Loucy (cell line): ENCODE data around the gene STRBP.

Experiments
- H2AFZ ChIP-seq: fragments of 200-600 bp; sonication (generic); 2 replicates; pipeline ENCODE4 v1.6.0; 2016; ENCODE audit warnings: antibody characterized with exemption, mild to moderate bottlenecking, low read length, moderate library complexity
- H3F3A ChIP-seq: fragments of 200-600 bp; 2 replicates; pipeline ENCODE4 v1.6.0; 2016; ENCODE audit warnings: antibody characterized with exemption, low read depth, mild to moderate bottlenecking
- H3K27me3 ChIP-seq: fragments of 200-600 bp; sonication (generic); 2 replicates; pipeline ENCODE4 v1.6.1; 2014; ENCODE audit warnings: low read length, mild to moderate bottlenecking; ENCODE audit not compliant: insufficient read depth, poor library complexity, severe bottlenecking
- H3K36me3 ChIP-seq: fragments of 200-600 bp; sonication (generic); 2 replicates; pipeline ENCODE4 v1.6.1; 2016; ENCODE audit warnings: low read length; ENCODE audit not compliant: insufficient read depth
- H3K4me1 ChIP-seq: fragments of 200-600 bp; sonication (generic); 2 replicates; pipeline ENCODE4 v1.5.1; 2014; ENCODE audit warnings: low read length, mild to moderate bottlenecking; ENCODE audit not compliant: insufficient read depth, poor library complexity, severe bottlenecking
- H3K4me2 ChIP-seq: fragments of 200-600 bp; sonication (generic); 2 replicates; pipeline ENCODE4 v1.6.0; 2014; ENCODE audit warnings: antibody characterized with exemption, low read length, low read depth, mild to moderate bottlenecking; ENCODE audit not compliant: poor library complexity, severe bottlenecking
- H3K4me3 ChIP-seq: fragments of 200-600 bp; sonication (generic); 2 replicates; pipeline ENCODE4 v1.5.1; 2014; ENCODE audit warnings: low read length, mild to moderate bottlenecking, mixed read lengths; ENCODE audit not compliant: poor library complexity, severe bottlenecking
- H3K79me2 ChIP-seq: fragments of 200-600 bp; sonication (generic); 2 replicates; pipeline ENCODE4 v1.6.1; 2014; ENCODE audit warnings: low read length; ENCODE audit not compliant: insufficient read depth
- H3K9ac ChIP-seq: fragments of 200-600 bp; sonication (generic); 2 replicates; pipeline ENCODE4 v1.6.0; 2014; ENCODE audit warnings: mild to moderate bottlenecking, low read depth, low read length, moderate library complexity; ENCODE audit not compliant: poor library complexity, severe bottlenecking
- H3K9me2 ChIP-seq: fragments of 200-600 bp; sonication (generic); replicated peaks from 2 replicates; pipeline ENCODE4 v1.6.1; 2016; ENCODE audit warnings: low read depth, low read length, mixed read lengths
- H3K9me3 ChIP-seq: fragments of 200-600 bp; sonication (generic); 2 replicates; pipeline ENCODE4 v1.6.1; 2014; ENCODE audit warnings: mild to moderate bottlenecking, antibody characterized with exemption, low read length, low read depth; ENCODE audit not compliant: insufficient read depth
- H4K20me1 ChIP-seq: fragments of 200-600 bp; sonication (generic); 2 replicates; pipeline ENCODE4 v1.6.0; 2014; ENCODE audit warnings: antibody characterized with exemption, low read length, mild to moderate bottlenecking; ENCODE audit not compliant: insufficient read depth, poor library complexity, severe bottlenecking
- CTCF ChIP-seq: fragments of 200-600 bp; sonication (generic); conservative IDR thresholded peaks from 2 replicates; pipeline ENCODE4 v1.5.1; 2014; ENCODE audit warnings: mild to moderate bottlenecking, antibody characterized with exemption, low read length
- EZH2phosphoT487 ChIP-seq: fragments of 200-600 bp; IDR thresholded peaks from 2 replicates; pipeline ENCODE4 v1.6.1; 2018; ENCODE audit warnings: antibody characterized with exemption, mild to moderate bottlenecking, moderate library complexity, borderline replicate concordance

STRBP gene

DNA sequence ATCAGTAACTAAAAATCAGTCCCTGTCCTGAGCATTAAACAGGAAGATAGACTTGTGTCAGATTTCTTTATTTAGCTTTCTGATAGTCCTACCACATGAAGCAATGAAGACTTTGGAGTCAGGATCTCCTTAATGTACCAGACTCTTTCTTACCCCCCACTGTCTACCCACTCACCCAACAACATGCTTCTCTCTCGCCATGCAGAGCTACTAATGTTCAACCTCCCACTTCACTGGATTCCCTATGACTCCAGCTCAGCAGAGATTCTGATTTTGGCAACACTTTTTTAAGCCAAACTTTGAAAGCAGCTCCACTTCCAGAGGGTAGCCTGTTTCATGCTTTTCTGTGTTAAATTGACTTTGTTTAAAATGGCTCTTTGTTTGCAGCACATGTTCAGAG, 184.1 kb downstream of the STRBP start:
- Histone ChIP-seq H2AFZ (no peak overlapping the region), H3K79me2 (no peaks in the 10 kb centered on the region), H3K9me3 (no peaks in the 10 kb centered on the region), H3F3A (no peaks in the 10 kb centered on the region), H3K4me3 (no peak overlapping the region), H3K4me2 (no peak overlapping the region), H4K20me1 (no peaks in the 10 kb centered on the region), H3K4me1 (no peaks in the 10 kb centered on the region), H3K27me3 (no peaks in the 10 kb centered on the region), H3K9me2 (no peaks in the 10 kb centered on the region), H3K36me3 (peaks cover 17% of the 10 kb centered on the region; the same call in 1 of the 2 replicates), H3K9ac (no peak overlapping the region)
- no peak for TF ChIP-seq EZH2phosphoT487
- TF ChIP-seq CTCF, result no peak

- H3K36me3 ChIP-seq, result peaks cover 17% of the 10 kb centered on the region; the same call in 1 of the 2 replicates
- H3K27me3 ChIP-seq, result no peaks in the 10 kb centered on the region
- TF ChIP-seq CTCF (no peak), EZH2phosphoT487 (no peak)
- H3K79me2 ChIP-seq, result no peaks in the 10 kb centered on the region
- H3F3A ChIP-seq, result no peaks in the 10 kb centered on the region
- H3K9ac ChIP-seq, result no peak overlapping the region
- no peaks in the 10 kb centered on the region for H3K9me3 ChIP-seq
- H3K4me2 ChIP-seq, result no peak overlapping the region
- no peaks in the 10 kb centered on the region for H3K9me2 ChIP-seq
- H3K4me1 ChIP-seq, result no peaks in the 10 kb centered on the region
- H2AFZ ChIP-seq, result no peak overlapping the region
- no peaks in the 10 kb centered on the region for H4K20me1 ChIP-seq
- H3K4me3 ChIP-seq, result no peak overlapping the region
Measured at GRCh38 chr9:123083680-123084079, 184.7 kb downstream of the STRBP start.

DNA sequence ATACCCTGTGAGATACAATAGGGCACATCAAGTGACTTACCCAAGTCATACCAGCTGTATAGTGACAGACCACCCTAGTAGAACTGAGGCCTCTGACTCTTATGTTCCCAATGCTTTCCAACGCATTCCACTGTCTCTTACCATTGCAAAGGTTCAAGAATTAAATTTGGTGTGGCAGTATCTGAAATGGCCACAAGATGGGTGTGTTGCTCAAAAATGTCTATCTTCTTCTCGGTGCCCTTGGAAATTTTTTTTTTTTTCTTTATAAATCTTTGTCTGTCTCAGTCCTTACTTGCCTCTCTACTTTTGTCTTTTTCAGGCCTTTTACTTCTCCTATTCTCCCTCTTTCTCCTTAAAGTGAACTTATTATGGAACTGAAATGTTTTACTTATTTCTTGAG, 186.6 kb downstream of the STRBP start:
- H3K9me2 ChIP-seq, result no peaks in the 10 kb centered on the region
- no peak overlapping the region for H3K4me2 ChIP-seq
- no peaks in the 10 kb centered on the region for H3K9me3 ChIP-seq
- no peaks in the 10 kb centered on the region for H3K4me1 ChIP-seq
- H3K36me3 ChIP-seq, result peaks cover 21% of the 10 kb centered on the region; the same call in 1 of the 2 replicates
- no peak overlapping the region for H3K4me3 ChIP-seq
- TF ChIP-seq EZH2phosphoT487 (no peak), CTCF (peak; percentile 75)
- no peak overlapping the region for H2AFZ ChIP-seq
- no peak overlapping the region for H3K9ac ChIP-seq
- H3K27me3 ChIP-seq, result no peaks in the 10 kb centered on the region
- no peaks in the 10 kb centered on the region for H4K20me1 ChIP-seq
- H3F3A ChIP-seq, result no peaks in the 10 kb centered on the region
- no peaks in the 10 kb centered on the region for H3K79me2 ChIP-seq
